ENCODE measurements around the gene ADSS1.
A peak's percentile ranks its signal among the peaks of the same experiment; 100 is the strongest.

Gene ADSS1

GRCh38 chr14:104705340-104706047 lies 18.5 kb upstream of the ADSS1 start:
- ChIA-PET POLR2A (no interaction called here), CTCF (interaction anchor here (0.8 to 6.7 kb wide), 7 partner anchors 8 to 65 kb away, joined by 3 to 61 read pairs (median 5); partner anchors contain the start of gene ADSS1)
- H3K4me3 ChIP-seq (ENCODE audit: low read depth, low read length) = no peak overlapping the region
- no peak for DNase-seq (ENCODE audit: low read depth, low spot score)
- TF ChIP-seq, protein P1, sequence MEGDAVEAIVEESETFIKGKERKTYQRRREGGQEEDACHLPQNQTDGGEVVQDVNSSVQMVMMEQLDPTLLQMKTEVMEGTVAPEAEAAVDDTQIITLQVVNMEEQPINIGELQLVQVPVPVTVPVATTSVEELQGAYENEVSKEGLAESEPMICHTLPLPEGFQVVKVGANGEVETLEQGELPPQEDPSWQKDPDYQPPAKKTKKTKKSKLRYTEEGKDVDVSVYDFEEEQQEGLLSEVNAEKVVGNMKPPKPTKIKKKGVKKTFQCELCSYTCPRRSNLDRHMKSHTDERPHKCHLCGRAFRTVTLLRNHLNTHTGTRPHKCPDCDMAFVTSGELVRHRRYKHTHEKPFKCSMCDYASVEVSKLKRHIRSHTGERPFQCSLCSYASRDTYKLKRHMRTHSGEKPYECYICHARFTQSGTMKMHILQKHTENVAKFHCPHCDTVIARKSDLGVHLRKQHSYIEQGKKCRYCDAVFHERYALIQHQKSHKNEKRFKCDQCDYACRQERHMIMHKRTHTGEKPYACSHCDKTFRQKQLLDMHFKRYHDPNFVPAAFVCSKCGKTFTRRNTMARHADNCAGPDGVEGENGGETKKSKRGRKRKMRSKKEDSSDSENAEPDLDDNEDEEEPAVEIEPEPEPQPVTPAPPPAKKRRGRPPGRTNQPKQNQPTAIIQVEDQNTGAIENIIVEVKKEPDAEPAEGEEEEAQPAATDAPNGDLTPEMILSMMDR (IDR thresholded peaks at IDR 0.05; ENCODE audit: insufficient read depth, low read length, missing control alignments) = no peak

- DNase-seq (ENCODE audit: low read depth, low spot score) = no peak
- CTCF ChIA-PET = interaction anchor here (0.7 to 6.7 kb wide), 9 partner anchors 9 to 55 kb away, joined by 3 to 61 read pairs (median 3); partner anchors contain the start of genes ADSS1 and INF2
- POLR2A ChIA-PET = no interaction called here
- H3K4me3 ChIP-seq (ENCODE audit: low read depth, low read length) = no peak overlapping the region
- TF ChIP-seq, protein P1 (IDR thresholded peaks at IDR 0.05; ENCODE audit: insufficient read depth, low read length, missing control alignments) = no peak
Observed at GRCh38 chr14:104706733-104707607, 17.1 kb upstream of the ADSS1 start.

- no peak overlapping the region for H3K4me3 ChIP-seq (ENCODE audit: low read depth, low read length)
- ChIA-PET POLR2A (interaction anchor here (1.0 kb wide), 1 partner anchor 10 kb away, joined by 3 read pairs; no protein-coding TSS in a partner anchor), CTCF (interaction anchor here (0.6 to 6.7 kb wide), 13 partner anchors 10 to 59 kb away, joined by 3 to 61 read pairs (median 4); partner anchors contain the start of genes ADSS1 and INF2)
- TF ChIP-seq, protein P1 (IDR thresholded peaks at IDR 0.05; ENCODE audit: insufficient read depth, low read length, missing control alignments) = no peak
- DNase-seq (ENCODE audit: low read depth, low spot score) = no peak
Observed at GRCh38 chr14:104707608-104708595, 16.1 kb upstream of the ADSS1 start.

- no peak for DNase-seq (ENCODE audit: low read depth, low spot score)
- CTCF ChIA-PET = interaction anchor here (0.6 to 6.7 kb wide), 25 partner anchors 8 to 631 kb away, joined by 3 to 61 read pairs (median 4); partner anchors contain the start of genes ADSS1 and INF2
Observed at GRCh38 chr14:104708606-104709268, 15.3 kb upstream of the ADSS1 start.

More at GRCh38 chr14:104708606-104709268, 15.3 kb upstream of the ADSS1 start:
- TF ChIP-seq, protein P1 (IDR thresholded peaks at IDR 0.05; ENCODE audit: insufficient read depth, low read length, missing control alignments) = peak; percentile 95
- H3K4me3 ChIP-seq (ENCODE audit: low read depth, low read length) = no peak overlapping the region
- POLR2A ChIA-PET = interaction anchor here (1.0 kb wide), 1 partner anchor 10 kb away, joined by 3 read pairs; no protein-coding TSS in a partner anchor
